ENCODE data around the gene SUSD4. TPM values are rescaled to one million over a fixed set of nuclear protein-coding genes. Genes with fewer than 3 reads are reported as not detected.

SUSD4 gene
- total RNA-seq, 1 donor from 2014 or later, result 3.5 TPM

- Histone ChIP-seq H3K9ac (no peak overlapping the region), H3K4me2 (no peak overlapping the region), H2AFZ (replicated peaks) (no peak overlapping the region), H3K36me3 (no peaks in the 10 kb centered on the region), H3K4me1 (no peaks in the 10 kb centered on the region), H3K27ac (no peak overlapping the region), H3F3A (ENCODE audit: low read depth) (no peaks in the 10 kb centered on the region), H3K9me3 (ENCODE audit: low read depth) (no peaks in the 10 kb centered on the region), H3K79me2 (ENCODE audit: low read depth) (no peaks in the 10 kb centered on the region), H4K20me1 (ENCODE audit: low read depth) (no peaks in the 10 kb centered on the region), H3K27me3 (no peaks in the 10 kb centered on the region), H3K4me3 (no peak overlapping the region)
- H3K27me3 Mint-ChIP-seq (ENCODE audit: insufficient read depth, low read depth), result peaks cover 17% of the 10 kb centered on the region
- peaks cover 11% of the 10 kb centered on the region for H3K9me3 Mint-ChIP-seq
- no peak for DNase-seq (ENCODE audit: low spot score)
- no peak overlapping the region for H3K27ac Mint-ChIP-seq
- no peak overlapping the region for H3K4me3 Mint-ChIP-seq
- H3K36me3 Mint-ChIP-seq, result no peaks in the 10 kb centered on the region
- no peaks in the 10 kb centered on the region for H3K4me1 Mint-ChIP-seq
- TF ChIP-seq EZH2 (IDR thresholded peaks at IDR 0.05), result no peak
- TF ChIP-seq, protein P1, sequence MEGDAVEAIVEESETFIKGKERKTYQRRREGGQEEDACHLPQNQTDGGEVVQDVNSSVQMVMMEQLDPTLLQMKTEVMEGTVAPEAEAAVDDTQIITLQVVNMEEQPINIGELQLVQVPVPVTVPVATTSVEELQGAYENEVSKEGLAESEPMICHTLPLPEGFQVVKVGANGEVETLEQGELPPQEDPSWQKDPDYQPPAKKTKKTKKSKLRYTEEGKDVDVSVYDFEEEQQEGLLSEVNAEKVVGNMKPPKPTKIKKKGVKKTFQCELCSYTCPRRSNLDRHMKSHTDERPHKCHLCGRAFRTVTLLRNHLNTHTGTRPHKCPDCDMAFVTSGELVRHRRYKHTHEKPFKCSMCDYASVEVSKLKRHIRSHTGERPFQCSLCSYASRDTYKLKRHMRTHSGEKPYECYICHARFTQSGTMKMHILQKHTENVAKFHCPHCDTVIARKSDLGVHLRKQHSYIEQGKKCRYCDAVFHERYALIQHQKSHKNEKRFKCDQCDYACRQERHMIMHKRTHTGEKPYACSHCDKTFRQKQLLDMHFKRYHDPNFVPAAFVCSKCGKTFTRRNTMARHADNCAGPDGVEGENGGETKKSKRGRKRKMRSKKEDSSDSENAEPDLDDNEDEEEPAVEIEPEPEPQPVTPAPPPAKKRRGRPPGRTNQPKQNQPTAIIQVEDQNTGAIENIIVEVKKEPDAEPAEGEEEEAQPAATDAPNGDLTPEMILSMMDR (IDR thresholded peaks at IDR 0.05), result no peak
- no peak for TF ChIP-seq EZH2phosphoT487 (IDR thresholded peaks at IDR 0.05)
Measured at GRCh38 chr1:223222377-223222776, 141.6 kb downstream of the SUSD4 start.

- H3F3A ChIP-seq (ENCODE audit: low read depth), result no peaks in the 10 kb centered on the region
- H3K9me3 ChIP-seq (ENCODE audit: low read depth), result no peaks in the 10 kb centered on the region
- peaks cover 17% of the 10 kb centered on the region for H3K27me3 Mint-ChIP-seq (ENCODE audit: insufficient read depth, low read depth)
- H3K79me2 ChIP-seq (ENCODE audit: low read depth), result no peaks in the 10 kb centered on the region
- H3K36me3 ChIP-seq, result no peaks in the 10 kb centered on the region
- H3K4me2 ChIP-seq, result no peak overlapping the region
- TF ChIP-seq EZH2 (IDR thresholded peaks at IDR 0.05), result no peak
- no peak for TF ChIP-seq EZH2phosphoT487 (IDR thresholded peaks at IDR 0.05)
- TF ChIP-seq, protein P1 (IDR thresholded peaks at IDR 0.05), result no peak
- no peak overlapping the region for H2AFZ ChIP-seq (replicated peaks)
- no peak overlapping the region for H3K27ac Mint-ChIP-seq
- H3K27ac ChIP-seq, result no peak overlapping the region
- peaks cover 6% of the 10 kb centered on the region for H3K4me1 Mint-ChIP-seq
- H3K4me3 ChIP-seq, result no peak overlapping the region
- H3K9ac ChIP-seq, result no peak overlapping the region
- H3K4me1 ChIP-seq, result peaks cover 3% of the 10 kb centered on the region
- no peaks in the 10 kb centered on the region for H3K36me3 Mint-ChIP-seq
- H4K20me1 ChIP-seq (ENCODE audit: low read depth), result no peaks in the 10 kb centered on the region
- no peak overlapping the region for H3K4me3 Mint-ChIP-seq
- DNase-seq (ENCODE audit: low spot score), result no peak
- no peaks in the 10 kb centered on the region for H3K27me3 ChIP-seq
- H3K9me3 Mint-ChIP-seq, result peaks cover 11% of the 10 kb centered on the region
Measured at GRCh38 chr1:223221686-223222085, 142.3 kb downstream of the SUSD4 start.

DNA sequence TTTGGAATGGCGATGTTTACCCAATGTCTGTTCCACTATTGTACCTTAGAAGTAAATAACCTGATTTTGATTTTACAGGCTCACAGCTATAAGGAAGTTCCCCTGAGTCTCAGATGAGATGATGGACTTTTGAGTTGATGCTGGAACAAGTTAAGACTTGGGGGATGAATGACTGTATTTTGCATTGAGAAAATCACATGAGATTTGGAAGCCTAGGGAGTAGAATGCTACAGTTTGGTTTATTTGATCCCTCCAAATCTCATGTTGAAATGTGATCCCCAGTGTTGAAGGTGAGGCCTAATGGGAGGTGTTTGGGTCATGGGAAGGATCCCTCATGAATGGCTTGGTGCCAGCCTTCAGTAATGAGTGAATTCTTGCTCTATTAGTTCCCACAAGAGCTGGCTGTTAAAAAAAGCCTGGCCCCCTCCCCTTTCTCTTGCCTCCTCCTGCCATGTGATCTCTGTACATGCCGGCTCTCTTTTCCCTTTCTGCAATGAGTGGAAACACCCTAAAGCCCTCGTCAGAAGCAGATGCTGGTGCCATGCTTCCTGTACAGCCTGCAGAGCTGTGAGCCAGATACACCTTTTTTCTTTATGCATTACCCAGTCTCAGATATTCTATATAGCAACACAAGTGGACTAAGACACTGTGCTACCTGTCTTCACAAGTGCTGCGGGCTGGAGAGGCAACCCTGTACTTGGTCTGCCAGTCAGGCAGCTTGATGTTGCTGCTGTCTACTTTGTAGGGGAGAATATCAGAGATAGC is 143.9 kb downstream of the SUSD4 start:
- H3K27me3 ChIP-seq, result no peaks in the 10 kb centered on the region
- no peaks in the 10 kb centered on the region for H3K79me2 ChIP-seq (ENCODE audit: low read depth)
- no peaks in the 10 kb centered on the region for H3K36me3 ChIP-seq
- no peaks in the 10 kb centered on the region for H3K9me3 ChIP-seq (ENCODE audit: low read depth)
- H3K4me3 ChIP-seq, result no peak overlapping the region
- Mint-ChIP-seq H3K36me3 (no peaks in the 10 kb centered on the region), H3K4me3 (no peak overlapping the region), H3K27me3 (ENCODE audit: insufficient read depth, low read depth) (peaks cover 12% of the 10 kb centered on the region), H3K4me1 (peaks cover 19% of the 10 kb centered on the region), H3K27ac (no peak overlapping the region), H3K9me3 (peaks cover 11% of the 10 kb centered on the region)
- H4K20me1 ChIP-seq (ENCODE audit: low read depth), result no peaks in the 10 kb centered on the region
- no peak overlapping the region for H3K4me2 ChIP-seq
- no peak for DNase-seq (ENCODE audit: low spot score)
- no peak overlapping the region for H2AFZ ChIP-seq (replicated peaks)
- TF ChIP-seq EZH2phosphoT487 (IDR thresholded peaks at IDR 0.05) (no peak), EZH2 (IDR thresholded peaks at IDR 0.05) (no peak)
- TF ChIP-seq, protein P1 (IDR thresholded peaks at IDR 0.05), result no peak
- no peak overlapping the region for H3K27ac ChIP-seq
- no peak overlapping the region for H3K9ac ChIP-seq
- H3F3A ChIP-seq (ENCODE audit: low read depth), result no peaks in the 10 kb centered on the region
- peaks cover 10% of the 10 kb centered on the region for H3K4me1 ChIP-seq
